Keratinocyte (primary cell): Measurements from ENCODE around the gene CLTB.

Experiments used
- CTCF ChIP-seq, 3 experiments: IDR thresholded peaks in 1 of 3; conservative IDR thresholded peaks in 1 of 3; optimal IDR thresholded peaks in 1 of 3; 2 replicates in 2 of 3; 3 replicates in 1 of 3; pipeline versions ENCODE3 to v1.5.1; 2011; ENCODE audit warnings: low read length in 3 of 3, mild to moderate bottlenecking in 3 of 3, moderate library complexity in 2 of 3, control low read depth in 1 of 3, inconsistent platforms in 1 of 3; ENCODE audit not compliant: insufficient read depth in 2 of 3; ENCODE audit errors: extremely low read depth in 1 of 3
- EZH2 ChIP-seq: IDR thresholded peaks from one replicate; pipeline ENCODE4 v1.6.1; 2012; ENCODE audit warnings: inconsistent platforms, mild to moderate bottlenecking, low read length, moderate library complexity

- TF ChIP-seq EZH2 (no peak), CTCF (optimal IDR thresholded peaks at IDR 0.05 in 1 of 3, IDR thresholded peaks at IDR 0.05 in 1 of 3, conservative IDR thresholded peaks at IDR 0.05 in 1 of 3; ENCODE audit: extremely low read depth in 1 of 3, insufficient read depth in 2 of 3, low read length in 3 of 3) (no peak)
These were observed 36.5 kb downstream of the CLTB start for GRCh38 chr5:176379881-176380280.
